ENCODE results near the gene VENTX.

VENTX gene

GRCh38 chr10:133237241-133237587, 441 bp upstream of the VENTX start:
- Histone ChIP-seq H3F3A (ENCODE audit: control insufficient read depth, insufficient read depth) (no peaks in the 10 kb centered on the region), H3K27me3 (ENCODE audit: control insufficient read depth, low read length) (peaks cover 10% of the 10 kb centered on the region), H3K79me2 (ENCODE audit: control insufficient read depth, low read length) (no peaks in the 10 kb centered on the region), H3K36me3 (ENCODE audit: control insufficient read depth, low read length) (no peaks in the 10 kb centered on the region), H3K4me2 (ENCODE audit: low read length) (no peak overlapping the region), H3K27ac (ENCODE audit: low read depth, low read length) (no peak overlapping the region), H4K20me1 (ENCODE audit: control insufficient read depth, insufficient read depth, low read depth, low read length) (no peaks in the 10 kb centered on the region), H3K4me1 (ENCODE audit: control insufficient read depth, low read length) (no peaks in the 10 kb centered on the region), H3K9me3 (ENCODE audit: control insufficient read depth, insufficient read depth, low read length) (no peaks in the 10 kb centered on the region), H3K4me3 (ENCODE audit: low read length) (no peak overlapping the region), H3K9me2 (replicated peaks; ENCODE audit: control insufficient read depth, low read length) (no peaks in the 10 kb centered on the region)
- TF ChIP-seq CTCF (IDR thresholded peaks at IDR 0.05; ENCODE audit: low read depth, low read length, poor library complexity, severe bottlenecking) (no peak), EZH2phosphoT487 (IDR thresholded peaks at IDR 0.05; ENCODE audit: borderline replicate concordance, low read length) (no peak)

- Histone ChIP-seq H3K4me3 (ENCODE audit: low read length) (no peak overlapping the region), H3K27me3 (ENCODE audit: control insufficient read depth, low read length) (peaks cover 10% of the 10 kb centered on the region), H4K20me1 (ENCODE audit: control insufficient read depth, insufficient read depth, low read depth, low read length) (no peaks in the 10 kb centered on the region), H3K36me3 (ENCODE audit: control insufficient read depth, low read length) (no peaks in the 10 kb centered on the region), H3K79me2 (ENCODE audit: control insufficient read depth, low read length) (no peaks in the 10 kb centered on the region), H3K9me2 (replicated peaks; ENCODE audit: control insufficient read depth, low read length) (no peaks in the 10 kb centered on the region), H3K4me2 (ENCODE audit: low read length) (no peak overlapping the region), H3K4me1 (ENCODE audit: control insufficient read depth, low read length) (no peaks in the 10 kb centered on the region), H3K27ac (ENCODE audit: low read depth, low read length) (no peak overlapping the region), H3K9me3 (ENCODE audit: control insufficient read depth, insufficient read depth, low read length) (no peaks in the 10 kb centered on the region), H3F3A (ENCODE audit: control insufficient read depth, insufficient read depth) (no peaks in the 10 kb centered on the region)
- TF ChIP-seq EZH2phosphoT487 (IDR thresholded peaks at IDR 0.05; ENCODE audit: borderline replicate concordance, low read length) (no peak), CTCF (IDR thresholded peaks at IDR 0.05; ENCODE audit: low read depth, low read length, poor library complexity, severe bottlenecking) (no peak)
Measured at GRCh38 chr10:133238466-133238804, 780 bp downstream of the VENTX start.

GRCh38 chr10:133239990-133240389, 2.3 kb downstream of the VENTX start:
- no peaks in the 10 kb centered on the region for H3K4me1 ChIP-seq (ENCODE audit: control insufficient read depth, low read length)
- H3K9me2 ChIP-seq (replicated peaks; ENCODE audit: control insufficient read depth, low read length) = no peaks in the 10 kb centered on the region
- H3K4me2 ChIP-seq (ENCODE audit: low read length) = no peak overlapping the region
- no peak overlapping the region for H3K27ac ChIP-seq (ENCODE audit: low read depth, low read length)
- no peaks in the 10 kb centered on the region for H3K9me3 ChIP-seq (ENCODE audit: control insufficient read depth, insufficient read depth, low read length)
- TF ChIP-seq CTCF (IDR thresholded peaks at IDR 0.05; ENCODE audit: low read depth, low read length, poor library complexity, severe bottlenecking) = no peak
- TF ChIP-seq EZH2phosphoT487 (IDR thresholded peaks at IDR 0.05; ENCODE audit: borderline replicate concordance, low read length) = no peak
- H4K20me1 ChIP-seq (ENCODE audit: control insufficient read depth, insufficient read depth, low read depth, low read length) = no peaks in the 10 kb centered on the region
- H3K36me3 ChIP-seq (ENCODE audit: control insufficient read depth, low read length) = no peaks in the 10 kb centered on the region
- no peaks in the 10 kb centered on the region for H3F3A ChIP-seq (ENCODE audit: control insufficient read depth, insufficient read depth)
- H3K79me2 ChIP-seq (ENCODE audit: control insufficient read depth, low read length) = no peaks in the 10 kb centered on the region
- peaks cover 10% of the 10 kb centered on the region for H3K27me3 ChIP-seq (ENCODE audit: control insufficient read depth, low read length)
- H3K4me3 ChIP-seq (ENCODE audit: low read length) = no peak overlapping the region

Measured in DOHH2 (cell line).